ENCODE measurements around the gene UQCRQ. TPM values are rescaled to one million over a fixed set of nuclear protein-coding genes. Genes with fewer than 3 reads are reported as not detected.

UQCRQ gene
- total RNA-seq, 4 donors from 2014 or later = 160 to 232 (median 193) TPM

- intact Hi-C loops (cut with DNase I) = loop anchor here (5.0 kb wide), 1 partner anchor 46 kb away; no protein-coding TSS in a partner anchor
- Histone ChIP-seq H3K9me3 (no peaks in the 10 kb centered on the region), H3K36me3 (peaks cover 0 to 92% (median 10%) of the 10 kb centered on the region in 3 donors), H3K27me3 (no peaks in the 10 kb centered on the region), H3K4me1 (peaks cover 0 to 13% (median 0%) of the 10 kb centered on the region in 3 donors), H3K27ac (no peak within 1 kb of the TSS), H3K4me3 (no peak within 1 kb of the TSS)
- 77 to 79% methylated on average over 6 of the region's 6 CpGs for WGBS, 2 donors
- DNase-seq = no peak
- no peak for TF ChIP-seq CTCF (IDR thresholded peaks at IDR 0.05)
- TF ChIP-seq POLR2A (IDR thresholded peaks at IDR 0.05) = no peak
Observed at GRCh38 chr5:132873119-132873929, 6.9 kb downstream of the UQCRQ start, which contains the start of gene LEAP2. TSS of gene LEAP2 (plus strand) at chr5:132873668. CDS start at chr5:132873695, 27 bp downstream.

- no peak for TF ChIP-seq CTCF (IDR thresholded peaks at IDR 0.05)
- TF ChIP-seq POLR2A (IDR thresholded peaks at IDR 0.05) = no peak
- H3K9me3 ChIP-seq = no peaks in the 10 kb centered on the region
- H3K36me3 ChIP-seq = peaks cover 0 to 92% (median 10%) of the 10 kb centered on the region in 3 donors
- no peak overlapping the region for H3K4me3 ChIP-seq
- WGBS, 2 donors = 88 to 93% methylated on average over 3 of the region's 3 CpGs
- H3K27ac ChIP-seq = no peak overlapping the region
- intact Hi-C loops (cut with DNase I) = loop anchor here (5.0 kb wide), 1 partner anchor 47 kb away; no protein-coding TSS in a partner anchor
- H3K27me3 ChIP-seq = no peaks in the 10 kb centered on the region
- H3K4me1 ChIP-seq = peaks cover 0 to 8% (median 0%) of the 10 kb centered on the region in 3 donors
- no peak for DNase-seq
Observed at GRCh38 chr5:132873930-132874271, 7.5 kb downstream of the UQCRQ start.

- Histone ChIP-seq H3K36me3 (peaks cover 0 to 92% (median 6%) of the 10 kb centered on the region in 3 donors), H3K27me3 (no peaks in the 10 kb centered on the region), H3K4me3 (no peak overlapping the region), H3K4me1 (peaks cover 0 to 8% (median 0%) of the 10 kb centered on the region in 3 donors), H3K9me3 (no peaks in the 10 kb centered on the region), H3K27ac (peak overlapping the region in 2 of 4 donors; percentile 16 to 39)
- intact Hi-C loops (cut with DNase I) = no loop called here
- TF ChIP-seq POLR2A (IDR thresholded peaks at IDR 0.05) (no peak), CTCF (IDR thresholded peaks at IDR 0.05) (no peak)
- DNase-seq = no peak
- WGBS, 2 donors = 76 to 79% methylated on average over 1 of the region's 1 CpG
Observed at GRCh38 chr5:132876020-132876759, 9.7 kb downstream of the UQCRQ start.

GRCh38 chr5:132877466-132877865 lies 11.0 kb downstream of the UQCRQ start:
- Histone ChIP-seq H3K4me1 (peaks cover 0 to 8% (median 0%) of the 10 kb centered on the region in 3 donors), H3K36me3 (peaks cover 6 to 92% (median 14%) of the 10 kb centered on the region in 3 donors), H3K4me3 (no peak overlapping the region), H3K9me3 (no peaks in the 10 kb centered on the region), H3K27ac (no peak overlapping the region), H3K27me3 (no peaks in the 10 kb centered on the region)
- TF ChIP-seq POLR2A (IDR thresholded peaks at IDR 0.05) (no peak), CTCF (IDR thresholded peaks at IDR 0.05) (no peak)
- intact Hi-C loops (cut with DNase I) = no loop called here
- no peak for DNase-seq
- WGBS, 2 donors = 75 to 82% methylated on average over 2 of the region's 2 CpGs

GRCh38 chr5:132877938-132878337 lies 11.5 kb downstream of the UQCRQ start:
- peaks cover 6 to 93% (median 14%) of the 10 kb centered on the region in 3 donors for H3K36me3 ChIP-seq
- WGBS, 2 donors = 68 to 80% methylated on average over 3 of the region's 3 CpGs
- peaks cover 0 to 8% (median 0%) of the 10 kb centered on the region in 3 donors for H3K4me1 ChIP-seq
- H3K9me3 ChIP-seq = no peaks in the 10 kb centered on the region
- intact Hi-C loops (cut with DNase I) = no loop called here
- H3K27me3 ChIP-seq = no peaks in the 10 kb centered on the region
- TF ChIP-seq POLR2A (IDR thresholded peaks at IDR 0.05) (no peak), CTCF (IDR thresholded peaks at IDR 0.05) (no peak)
- no peak overlapping the region for H3K4me3 ChIP-seq
- H3K27ac ChIP-seq = no peak overlapping the region
- DNase-seq = no peak

Measured in esophagus squamous epithelium (tissue), 5 donors.